ENCODE results near the gene EIF4ENIF1.

GRCh38 chr22:31399211-31400022, 90.2 kb downstream of the EIF4ENIF1 start, which contains the start of gene DRG1:
- TF ChIP-seq EZH2 (IDR thresholded peaks at IDR 0.05): no peak
- peak; percentile 95 for TF ChIP-seq POLR2AphosphoS5 (IDR thresholded peaks at IDR 0.05; ENCODE audit: borderline replicate concordance, low read depth, low read length)
- TF ChIP-seq FOXP2 (optimal IDR thresholded peaks at IDR 0.05; ENCODE audit: control extremely low read depth, extremely low read length, insufficient read depth): peak; percentile 7

Data from SK-N-MC (cell line).